AG08395 (cell line): ENCODE data around the gene NPAS3.

Experiments used
- DNase-seq: peaks from one replicate; pipeline ENCODE4 v3.0.0; 2012; ENCODE audit warnings: mixed read lengths, low spot score

NPAS3 gene

DNA sequence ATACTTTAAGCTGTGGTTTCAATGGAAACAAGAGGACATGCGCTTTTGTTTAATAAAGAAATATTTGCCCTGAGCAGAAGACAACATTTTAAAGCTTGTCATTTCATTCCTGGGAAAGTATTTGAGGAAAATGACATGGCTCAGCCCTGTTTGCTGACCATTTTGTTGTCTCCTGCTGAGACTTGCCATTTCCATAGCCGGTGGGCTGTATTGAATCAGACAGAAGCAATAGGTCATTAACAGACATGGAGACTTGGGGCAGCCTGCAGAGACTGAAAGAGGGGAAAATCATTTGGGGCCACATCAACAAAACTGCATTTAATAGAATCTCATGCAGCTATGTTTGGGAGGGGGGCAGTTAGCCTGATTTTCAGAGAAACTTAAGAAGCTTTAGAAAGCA, 443.0 kb downstream of the NPAS3 start:
- DNase-seq: no peak

- no peak for DNase-seq
Observed at GRCh38 chr14:33386140-33386539, 447.5 kb downstream of the NPAS3 start.

- no peak for DNase-seq
Observed at GRCh38 chr14:33386781-33387180, 448.1 kb downstream of the NPAS3 start.

- no peak for DNase-seq
Observed at GRCh38 chr14:33390335-33390734, 451.7 kb downstream of the NPAS3 start.

DNA sequence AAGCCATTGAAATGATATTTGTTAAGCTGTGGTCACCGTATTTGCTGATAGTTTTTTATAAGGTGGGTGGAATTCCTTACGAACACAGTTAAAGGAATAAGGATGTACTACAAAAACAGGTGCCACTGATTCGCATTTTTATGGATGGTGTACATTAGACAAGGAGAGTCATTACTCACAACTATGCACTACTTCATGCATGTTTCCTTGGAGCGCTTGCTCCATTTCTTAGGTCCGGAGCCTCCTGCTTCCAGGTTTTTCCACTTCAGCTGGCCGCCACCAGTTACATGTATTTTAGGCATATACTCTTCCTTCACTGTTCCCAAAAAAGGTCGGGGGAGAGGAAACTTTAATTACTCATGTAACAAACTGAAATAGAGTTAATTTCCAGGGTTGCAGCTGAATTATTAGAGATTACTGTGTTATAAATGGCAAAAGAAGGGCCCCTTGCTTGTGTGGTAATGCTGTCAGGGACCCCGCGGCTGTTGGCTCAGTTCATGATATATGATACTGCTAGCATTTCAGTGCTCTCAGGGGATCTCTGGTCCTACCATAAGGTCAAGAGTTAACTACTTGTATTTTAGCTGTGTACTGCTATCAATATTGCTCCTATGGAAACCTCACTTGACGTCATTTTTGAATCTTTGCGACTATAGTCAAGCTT, 454.7 kb downstream of the NPAS3 start:
- no peak for DNase-seq

GRCh38 chr14:33393895-33394368, 455.3 kb downstream of the NPAS3 start:
- DNase-seq: no peak

DNA sequence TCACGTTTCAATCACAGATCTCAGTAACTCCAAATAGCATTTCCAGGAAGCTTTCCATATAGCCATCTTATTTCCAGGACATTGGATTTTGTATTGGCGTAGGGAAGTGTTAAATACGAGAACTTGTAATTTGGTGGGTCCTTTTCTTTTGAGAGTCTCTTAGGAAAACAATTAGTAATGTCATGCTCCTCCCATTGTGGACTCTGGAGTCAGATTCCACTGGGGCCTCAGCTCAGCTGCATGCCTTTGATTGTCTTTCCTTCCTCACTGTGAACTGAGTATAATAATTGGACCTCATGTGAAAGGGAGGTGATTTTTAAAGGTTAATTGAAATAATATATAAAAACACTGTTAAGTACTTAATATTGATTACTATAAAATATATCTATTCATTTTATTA, 462.6 kb downstream of the NPAS3 start:
- DNase-seq: no peak

GRCh38 chr14:33402604-33403003, 463.9 kb downstream of the NPAS3 start:
- no peak for DNase-seq

GRCh38 chr14:33404054-33404453, 465.4 kb downstream of the NPAS3 start:
- peak; percentile 86 for DNase-seq

DNA sequence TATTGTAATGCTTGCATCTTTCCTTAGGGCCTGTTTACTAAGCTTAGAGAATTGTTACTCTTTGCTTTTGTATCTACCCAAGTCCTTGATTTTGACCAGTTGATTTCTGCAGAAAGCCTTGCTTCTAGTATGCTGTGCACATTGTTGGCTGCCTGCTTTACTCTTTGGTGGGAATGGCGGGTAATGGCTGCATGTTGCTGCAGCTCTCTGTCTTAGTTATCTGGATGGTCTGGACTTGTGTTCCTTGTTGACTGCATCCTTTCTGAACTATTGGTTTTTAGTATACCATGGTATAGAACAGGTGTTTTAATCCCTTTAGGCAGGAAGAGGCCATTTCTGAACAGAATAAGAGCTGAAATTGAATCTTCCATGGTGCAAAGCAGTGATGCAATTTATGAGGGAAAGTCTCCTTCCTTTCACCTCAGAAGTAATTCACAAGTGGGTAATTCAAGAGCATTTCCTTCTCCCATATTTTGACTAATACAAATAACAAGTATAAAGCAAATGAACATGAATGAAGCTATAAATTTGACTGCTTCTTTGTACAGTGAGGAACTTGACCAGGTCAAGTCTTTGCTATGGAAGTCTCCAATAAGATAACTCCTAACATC, 466.4 kb downstream of the NPAS3 start:
- DNase-seq: no peak

GRCh38 chr14:33406766-33407165, 468.1 kb downstream of the NPAS3 start:
- no peak for DNase-seq

- DNase-seq: no peak
Observed at GRCh38 chr14:33408291-33408690, 469.6 kb downstream of the NPAS3 start.

- DNase-seq: no peak
Observed at GRCh38 chr14:33412450-33412849, 473.8 kb downstream of the NPAS3 start.

GRCh38 chr14:33413381-33413780, 474.7 kb downstream of the NPAS3 start:
- no peak for DNase-seq

DNA sequence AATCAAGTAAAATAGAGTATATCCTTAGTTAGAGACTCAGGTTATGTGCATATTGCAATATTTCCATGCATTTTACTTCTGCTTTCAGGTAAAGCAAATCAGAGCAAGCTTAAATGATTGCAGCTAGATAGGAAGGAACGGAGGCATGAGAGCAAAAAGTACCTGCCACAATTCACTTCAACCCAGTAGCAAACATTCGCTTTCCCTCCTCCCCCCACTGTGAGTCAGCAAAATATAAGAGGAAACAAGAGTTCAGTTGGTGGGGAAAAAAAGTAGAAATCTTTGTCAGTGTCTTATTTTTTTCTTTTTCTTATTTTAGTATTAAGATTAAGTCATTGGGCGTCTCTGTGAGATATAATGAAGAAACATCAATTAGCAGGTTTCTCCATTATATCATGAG, 475.4 kb downstream of the NPAS3 start:
- DNase-seq: no peak

DNA sequence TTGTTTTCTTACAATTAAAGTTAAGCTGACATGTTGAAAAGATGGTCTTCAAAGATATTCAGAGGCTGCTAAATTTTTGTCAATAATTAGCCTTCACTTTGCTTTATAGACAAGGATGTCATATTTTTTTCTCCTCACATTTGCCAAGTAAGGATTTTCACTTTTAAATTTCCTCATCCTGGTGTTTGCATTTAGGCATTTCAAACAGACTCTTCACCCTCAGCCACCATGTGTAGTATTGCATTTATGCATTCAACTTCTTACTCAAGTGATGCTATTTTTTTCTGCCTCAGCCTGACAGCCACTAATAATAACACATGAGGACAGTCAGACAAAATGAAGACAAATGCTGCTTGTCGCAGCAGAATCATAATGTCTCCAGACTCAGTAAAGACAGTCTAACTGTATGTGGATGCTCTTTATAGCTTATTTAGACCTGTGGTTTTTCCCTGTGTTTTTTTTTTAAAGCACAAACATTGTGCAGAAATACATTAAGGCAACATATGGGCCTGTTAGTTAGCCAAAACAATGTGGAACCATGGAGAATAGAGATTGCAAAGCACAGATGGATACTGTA, 481.5 kb downstream of the NPAS3 start:
- DNase-seq: no peak

- no peak for DNase-seq
Observed at GRCh38 chr14:33430414-33431035, 491.8 kb downstream of the NPAS3 start.

DNA sequence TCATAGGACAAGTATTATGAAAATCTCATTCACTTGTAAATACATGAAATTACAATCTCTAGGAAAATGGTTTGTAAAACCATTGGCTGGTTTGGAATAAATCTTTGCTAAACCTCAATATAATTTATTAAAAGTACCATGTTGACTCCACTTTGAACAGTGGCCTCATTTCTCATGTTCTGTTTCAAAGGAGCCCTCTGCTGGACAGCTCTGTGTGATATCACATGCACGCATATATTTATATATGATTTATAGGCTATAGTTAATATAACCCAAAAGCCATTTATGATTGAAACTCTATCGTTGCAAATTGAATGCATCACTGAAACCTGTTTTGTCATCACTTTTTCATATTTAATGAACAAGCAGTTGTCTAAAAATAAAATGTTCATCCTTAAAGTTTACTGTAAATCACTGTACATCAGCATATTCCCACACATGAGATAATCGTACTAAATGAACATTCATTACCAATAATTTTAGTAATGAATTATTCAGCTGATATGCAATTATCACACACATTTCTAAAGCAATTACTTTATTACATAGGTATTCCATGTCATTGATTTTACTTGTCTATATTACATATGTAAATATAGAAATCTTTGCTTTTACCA, 493.8 kb downstream of the NPAS3 start:
- DNase-seq: peak; percentile 19

DNA sequence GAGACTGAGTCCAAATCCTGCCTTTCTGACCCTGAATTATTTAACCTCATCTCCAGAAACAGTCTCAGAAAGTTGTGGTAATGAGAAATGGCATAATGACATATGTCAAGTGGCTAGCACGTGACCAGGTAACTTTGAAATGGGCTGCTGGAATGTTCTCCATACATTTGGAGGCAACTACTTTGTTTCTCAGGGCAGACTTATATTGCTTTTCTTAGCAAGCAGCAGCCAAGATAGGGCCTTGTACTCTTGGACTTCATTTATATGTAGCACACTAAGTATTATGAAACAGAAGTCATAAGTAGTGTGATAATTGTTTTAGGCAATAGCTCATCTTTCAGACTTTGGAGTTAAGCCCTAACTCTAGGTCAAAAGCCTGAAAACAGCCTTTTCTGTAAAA, 494.7 kb downstream of the NPAS3 start:
- no peak for DNase-seq

GRCh38 chr14:33435911-33436689, 497.4 kb downstream of the NPAS3 start:
- DNase-seq: peak; percentile 73

DNA sequence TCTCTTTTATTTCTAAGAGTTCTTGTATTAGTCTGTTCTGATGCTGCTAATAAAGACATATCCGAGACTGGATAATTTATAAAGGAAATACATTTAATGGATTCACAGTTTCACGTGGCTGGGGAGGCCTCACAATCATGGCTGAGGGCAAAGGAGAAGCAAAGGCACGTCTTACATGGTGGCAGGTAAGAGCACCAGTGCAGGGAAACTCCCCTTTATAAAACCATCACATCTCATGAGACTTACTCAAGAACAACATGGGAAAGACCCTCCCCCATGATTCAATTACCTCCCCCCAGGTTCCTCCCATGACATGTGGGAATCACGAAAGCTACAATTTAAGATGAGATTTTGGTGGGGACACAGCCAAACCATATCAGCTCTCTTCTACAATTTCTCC, 503.0 kb downstream of the NPAS3 start:
- no peak for DNase-seq

- DNase-seq: no peak
Observed at GRCh38 chr14:33444136-33444535, 505.5 kb downstream of the NPAS3 start.
